Epidermal melanocyte (primary cell): ENCODE results near the gene BCL6B.

Experiments used
- DNase-seq: peaks from one replicate; pipeline ENCODE4 v3.0.0; 2011; ENCODE audit warnings: low spot score; ENCODE audit not compliant: insufficient read length

The BCL6B gene

GRCh38 chr17:7058831-7059447 lies 36.1 kb downstream of the BCL6B start:
- no peak for DNase-seq

- no peak for DNase-seq
Measured at GRCh38 chr17:7060165-7060891, 37.5 kb downstream of the BCL6B start.

- DNase-seq: no peak
Measured at GRCh38 chr17:7063518-7064094, 40.8 kb downstream of the BCL6B start.

GRCh38 chr17:7064261-7064660 lies 41.4 kb downstream of the BCL6B start:
- DNase-seq: no peak

- no peak for DNase-seq
Measured at GRCh38 chr17:7067198-7067597, 44.3 kb downstream of the BCL6B start.

GRCh38 chr17:7068268-7068667 lies 45.4 kb downstream of the BCL6B start:
- DNase-seq: no peak

- no peak for DNase-seq
Measured at GRCh38 chr17:7070712-7071111, 47.9 kb downstream of the BCL6B start.

- DNase-seq: no peak
Measured at GRCh38 chr17:7072406-7072805, 49.6 kb downstream of the BCL6B start.

- DNase-seq: no peak
Measured at GRCh38 chr17:7074931-7075330, 52.1 kb downstream of the BCL6B start.

GRCh38 chr17:7077911-7078546 lies 55.2 kb downstream of the BCL6B start:
- no peak for DNase-seq

GRCh38 chr17:7078711-7079110 lies 55.9 kb downstream of the BCL6B start:
- no peak for DNase-seq
